ENCODE data around the gene CNGA2. TPM values are rescaled to one million over a fixed set of nuclear protein-coding genes. Genes with fewer than 3 reads are reported as not detected.

CNGA2 gene
- total and polyA plus RNA-seq, 4 donors: not detected

GRCh38 chrX:151752847-151753246 is 18.3 kb downstream of the CNGA2 start:
- 35% methylated on average over 5 of the region's 5 CpGs for WGBS
- DNase-seq (ENCODE audit: low spot score): no peak

GRCh38 chrX:151753313-151754046 is 18.9 kb downstream of the CNGA2 start:
- Histone ChIP-seq H3K4me3 (ENCODE audit: low read depth in 1 of 3, low read length in 3 of 3) (no peak overlapping the region), H3K27me3 (ENCODE audit: control insufficient read depth in 4 of 4, insufficient read depth in 4 of 4, low read length in 3 of 4) (peaks cover 0 to 9% (median 0%) of the 10 kb centered on the region in 4 donors), H3K9me3 (ENCODE audit: control insufficient read depth in 4 of 4, low read length in 3 of 4) (no peaks in the 10 kb centered on the region), H3K9ac (ENCODE audit: low read depth in 1 of 2, low read length in 2 of 2) (no peak overlapping the region), H3K36me3 (ENCODE audit: control insufficient read depth in 4 of 4, insufficient read depth in 3 of 4, low read depth in 1 of 4, low read length in 3 of 4) (no peaks in the 10 kb centered on the region), H3K27ac (ENCODE audit: low read depth in 1 of 2, low read length in 2 of 2) (no peak overlapping the region), H3K4me1 (ENCODE audit: control insufficient read depth in 4 of 4, insufficient read depth in 4 of 4, low read length in 3 of 4) (peaks cover 0 to 21% (median 11%) of the 10 kb centered on the region in 4 donors)
- peak; percentile 42 for DNase-seq (ENCODE audit: low spot score)
- WGBS: 13% methylated on average over 22 of the region's 22 CpGs
- TF ChIP-seq EGR1 (IDR thresholded peaks at IDR 0.05; ENCODE audit: low read depth in 2 of 2) (no peak), ATF3 (IDR thresholded peaks at IDR 0.05) (no peak), CTCF (IDR thresholded peaks at IDR 0.05; ENCODE audit: low read depth, low read length, missing input control) (peak; percentile 82), RAD21 (IDR thresholded peaks at IDR 0.05) (peak; percentile 82 to 91), SP1 (IDR thresholded peaks at IDR 0.05) (no peak), REST (IDR thresholded peaks at IDR 0.05) (peak; percentile 67)

More at GRCh38 chrX:151752847-151753246, 18.3 kb downstream of the CNGA2 start:
- no peak overlapping the region for H3K9ac ChIP-seq (ENCODE audit: low read depth in 1 of 2, low read length in 2 of 2)
- peaks cover 0 to 21% (median 11%) of the 10 kb centered on the region in 4 donors for H3K4me1 ChIP-seq (ENCODE audit: control insufficient read depth in 4 of 4, insufficient read depth in 4 of 4, low read length in 3 of 4)
- no peaks in the 10 kb centered on the region for H3K36me3 ChIP-seq (ENCODE audit: control insufficient read depth in 4 of 4, insufficient read depth in 3 of 4, low read depth in 1 of 4, low read length in 3 of 4)
- no peaks in the 10 kb centered on the region for H3K9me3 ChIP-seq (ENCODE audit: control insufficient read depth in 4 of 4, low read length in 3 of 4)
- TF ChIP-seq JUND (IDR thresholded peaks at IDR 0.05): no peak
- no peak for TF ChIP-seq TAF1 (conservative IDR thresholded peaks at IDR 0.05)
- TF ChIP-seq GABPA (IDR thresholded peaks at IDR 0.05 in 1 of 2, conservative IDR thresholded peaks at IDR 0.05 in 1 of 2): no peak
- no peak for TF ChIP-seq SP1 (IDR thresholded peaks at IDR 0.05)
- TF ChIP-seq HNF4A (conservative IDR thresholded peaks at IDR 0.05): peak in 1 of 2 donors; percentile 22
- TF ChIP-seq YY1 (IDR thresholded peaks at IDR 0.05): no peak
- TF ChIP-seq ZBTB33 (IDR thresholded peaks at IDR 0.05): no peak
- peak in 1 of 2 donors; percentile 7 for TF ChIP-seq RXRA (IDR thresholded peaks at IDR 0.05)
- TF ChIP-seq RAD21 (IDR thresholded peaks at IDR 0.05): no peak
- H3K27ac ChIP-seq (ENCODE audit: low read depth in 1 of 2, low read length in 2 of 2): no peak overlapping the region
- peaks cover 0 to 9% (median 0%) of the 10 kb centered on the region in 4 donors for H3K27me3 ChIP-seq (ENCODE audit: control insufficient read depth in 4 of 4, insufficient read depth in 4 of 4, low read length in 3 of 4)
- no peak overlapping the region for H3K4me3 ChIP-seq (ENCODE audit: low read depth in 1 of 3, low read length in 3 of 3)
